Activated naive CD8-positive, alpha-beta T cell treated with anti-CD3 and anti-CD28 coated beads, Interleukin-2, amount 10 ng/mL, durations not matched to agents 7 days and 5 days (primary cell): ENCODE measurements around the gene ADTRP. TPM values are rescaled to one million over a fixed set of nuclear protein-coding genes. Genes with fewer than 3 reads are reported as not detected.

Experiments used
- ATAC-seq: fragments of 150-1000 bp; cut with Tn5 transposase; one replicate; pipeline ENCODE4 v1.10.0; 2021; ENCODE audit warnings: low read depth, moderate library complexity
- POLR2A ChIA-PET: fragments of 350-600 bp; sonication (Branson Sonifier 250); formaldehyde crosslinking; loops from one replicate; lab custom pipeline; 2021; ENCODE audit warnings: antibody characterized with exemption; lab: Charles Lee
- DNase-seq: peaks from one replicate; pipeline ENCODE4 v3.0.0; 2021
- H3K27ac Mint-ChIP-seq: one replicate; pipeline ENCODE4 v1.8.0; 2022; ENCODE audit warnings: mild to moderate bottlenecking, mixed read lengths
- H3K27me3 Mint-ChIP-seq: one replicate; pipeline ENCODE4 v1.8.0; 2022; ENCODE audit warnings: mild to moderate bottlenecking, moderate library complexity, mixed read lengths
- H3K36me3 Mint-ChIP-seq: one replicate; pipeline ENCODE4 v1.8.0; 2021; ENCODE audit warnings: mild to moderate bottlenecking, mixed read lengths
- H3K4me1 Mint-ChIP-seq: one replicate; pipeline ENCODE4 v1.8.0; 2021; ENCODE audit warnings: mixed read lengths
- H3K4me3 Mint-ChIP-seq: one replicate; pipeline ENCODE4 v1.8.0; 2022; ENCODE audit warnings: mild to moderate bottlenecking, moderate library complexity, mixed read lengths
- H3K9me3 Mint-ChIP-seq: one replicate; pipeline ENCODE4 v1.8.0; 2021; ENCODE audit warnings: mixed read lengths
- total RNA-seq, 2 experiments: library from RNA; stranded (reverse); gene quantifications; one replicate each; pipeline ENCODE4 v1.2.3, GENCODE V29; 2021

ADTRP gene
- total RNA-seq, 2 experiments from 2014 or later: 1.9 to 2.3 TPM

- DNase-seq (no peak), ATAC-seq (no peak)
- peaks cover 4% of the 10 kb centered on the region for H3K27me3 Mint-ChIP-seq
- no peak overlapping the region for H3K27ac Mint-ChIP-seq
- H3K4me3 Mint-ChIP-seq: no peak overlapping the region
- peaks cover 7% of the 10 kb centered on the region for H3K36me3 Mint-ChIP-seq
- POLR2A ChIA-PET: no interaction called here
- peaks cover 8% of the 10 kb centered on the region for H3K9me3 Mint-ChIP-seq
- H3K4me1 Mint-ChIP-seq: no peaks in the 10 kb centered on the region
These were observed 16.8 kb upstream of the ADTRP start for GRCh38 chr6:11795403-11795802.

- peaks cover 7% of the 10 kb centered on the region for H3K36me3 Mint-ChIP-seq
- no peaks in the 10 kb centered on the region for H3K4me1 Mint-ChIP-seq
- peaks cover 8% of the 10 kb centered on the region for H3K9me3 Mint-ChIP-seq
- H3K4me3 Mint-ChIP-seq: no peak overlapping the region
- ATAC-seq: no peak
- H3K27me3 Mint-ChIP-seq: peaks cover 1% of the 10 kb centered on the region
- DNase-seq: no peak
- H3K27ac Mint-ChIP-seq: no peak overlapping the region
- POLR2A ChIA-PET: no interaction called here
These were observed 14.7 kb upstream of the ADTRP start for GRCh38 chr6:11793277-11793676.

GRCh38 chr6:11791354-11792107 lies 12.9 kb upstream of the ADTRP start:
- H3K4me3 Mint-ChIP-seq: no peak overlapping the region
- no peaks in the 10 kb centered on the region for H3K4me1 Mint-ChIP-seq
- ATAC-seq (no peak), DNase-seq (no peak)
- no peak overlapping the region for H3K27ac Mint-ChIP-seq
- H3K9me3 Mint-ChIP-seq: peaks cover 8% of the 10 kb centered on the region
- H3K27me3 Mint-ChIP-seq: no peaks in the 10 kb centered on the region
- peaks cover 7% of the 10 kb centered on the region for H3K36me3 Mint-ChIP-seq
- POLR2A ChIA-PET: no interaction called here

DNA sequence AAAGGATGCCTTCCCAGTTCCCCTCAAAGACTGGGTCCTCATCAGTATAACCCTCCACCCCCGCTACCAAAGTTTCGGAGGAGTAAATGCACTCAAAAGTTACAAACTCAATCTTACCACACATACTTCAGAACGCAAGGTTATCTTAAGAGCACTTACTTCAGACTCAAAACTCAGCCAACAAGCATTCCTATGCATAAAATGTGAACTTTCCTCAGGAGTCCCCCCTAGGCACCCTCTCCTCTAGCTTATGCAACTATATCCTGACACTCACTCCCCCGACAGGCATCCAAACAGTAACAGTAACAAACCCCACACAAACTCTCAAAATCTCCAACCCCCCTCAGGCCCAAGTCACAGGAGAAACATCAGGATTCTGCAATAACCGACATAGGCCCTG lies 11.1 kb upstream of the ADTRP start:
- Mint-ChIP-seq H3K9me3 (peaks cover 8% of the 10 kb centered on the region), H3K4me3 (no peak overlapping the region), H3K27me3 (no peaks in the 10 kb centered on the region), H3K4me1 (no peaks in the 10 kb centered on the region), H3K27ac (no peak overlapping the region), H3K36me3 (peaks cover 6% of the 10 kb centered on the region)
- DNase-seq (no peak), ATAC-seq (no peak)
- POLR2A ChIA-PET: no interaction called here

- H3K36me3 Mint-ChIP-seq: peaks cover 7% of the 10 kb centered on the region
- no peaks in the 10 kb centered on the region for H3K4me1 Mint-ChIP-seq
- no peak for DNase-seq
- H3K9me3 Mint-ChIP-seq: peaks cover 7% of the 10 kb centered on the region
- no peak overlapping the region for H3K4me3 Mint-ChIP-seq
- ATAC-seq: no peak
- no peak overlapping the region for H3K27ac Mint-ChIP-seq
- POLR2A ChIA-PET: no interaction called here
- no peaks in the 10 kb centered on the region for H3K27me3 Mint-ChIP-seq
These were observed 9.4 kb upstream of the ADTRP start for GRCh38 chr6:11788043-11788442.

DNA sequence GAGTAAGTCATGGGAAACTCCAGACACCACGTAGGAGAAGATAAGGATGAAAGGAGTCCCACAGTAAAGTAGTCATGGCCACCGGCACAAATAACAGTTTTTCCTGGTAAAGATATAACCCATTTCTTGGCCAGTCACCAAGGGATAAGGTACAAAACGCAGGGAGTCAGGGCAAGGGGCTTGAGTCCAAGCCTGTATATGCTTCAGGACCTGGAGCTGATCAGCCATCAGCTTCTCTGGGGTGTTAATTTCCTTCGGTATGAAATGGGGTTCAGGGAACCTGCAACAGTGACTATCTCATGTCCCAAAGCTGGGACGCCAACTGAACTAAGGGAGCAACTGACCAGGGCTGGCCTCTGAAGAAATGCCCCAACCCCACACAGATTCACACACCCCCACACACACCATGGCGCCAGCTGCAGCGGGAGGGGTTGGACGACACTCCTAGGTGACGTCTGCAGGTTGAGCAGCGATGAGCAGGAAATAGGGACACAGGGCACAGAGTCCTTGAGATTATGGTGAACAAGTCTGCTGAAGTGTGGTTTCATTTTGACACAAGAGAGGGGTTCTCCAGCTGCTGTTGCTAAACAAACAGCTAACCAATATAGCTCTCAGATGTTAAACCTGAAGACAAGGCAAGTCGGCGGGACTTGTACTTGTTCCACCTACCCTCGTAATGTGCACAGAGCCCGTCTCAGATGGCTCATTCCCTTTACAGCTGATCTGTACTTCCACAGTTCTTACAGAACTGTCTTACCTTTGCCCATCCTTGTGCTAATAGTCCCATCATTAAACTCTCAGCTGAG lies 7.4 kb upstream of the ADTRP start:
- Mint-ChIP-seq H3K4me3 (no peak overlapping the region), H3K9me3 (peaks cover 4% of the 10 kb centered on the region), H3K36me3 (peaks cover 2% of the 10 kb centered on the region), H3K27ac (no peak overlapping the region), H3K4me1 (no peaks in the 10 kb centered on the region), H3K27me3 (no peaks in the 10 kb centered on the region)
- ATAC-seq (peak; percentile 50), DNase-seq (no peak)
- POLR2A ChIA-PET: interaction anchor here (0.7 kb wide), 1 partner anchor 287 kb away, joined by 5 read pairs; no protein-coding TSS in a partner anchor

- no peak overlapping the region for H3K4me3 Mint-ChIP-seq
- DNase-seq (no peak), ATAC-seq (no peak)
- H3K4me1 Mint-ChIP-seq: no peaks in the 10 kb centered on the region
- no peaks in the 10 kb centered on the region for H3K27me3 Mint-ChIP-seq
- POLR2A ChIA-PET: interaction anchor here (0.7 kb wide), 1 partner anchor 287 kb away, joined by 5 read pairs; no protein-coding TSS in a partner anchor
- H3K9me3 Mint-ChIP-seq: peaks cover 4% of the 10 kb centered on the region
- peaks cover 2% of the 10 kb centered on the region for H3K36me3 Mint-ChIP-seq
- no peak overlapping the region for H3K27ac Mint-ChIP-seq
These were observed 6.8 kb upstream of the ADTRP start for GRCh38 chr6:11785415-11785773.

DNA sequence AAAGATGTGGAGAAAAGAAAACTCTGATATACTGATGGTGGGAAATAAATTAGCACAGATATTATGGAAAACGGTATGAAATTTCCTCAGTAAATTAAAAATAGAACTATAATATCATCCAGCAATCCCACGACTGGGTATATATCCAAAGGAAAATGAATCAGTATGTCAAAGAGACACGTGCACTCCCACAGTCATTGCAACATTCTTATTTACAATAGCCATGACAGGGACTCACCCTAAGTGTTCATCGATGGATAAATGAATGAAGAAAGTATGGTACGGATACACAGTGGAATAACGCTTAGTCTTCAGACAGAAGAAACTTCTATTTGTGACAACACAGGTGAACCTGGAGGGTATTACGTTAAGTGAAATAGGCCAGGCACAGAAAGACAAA lies 5.7 kb upstream of the ADTRP start:
- H3K36me3 Mint-ChIP-seq: peaks cover 2% of the 10 kb centered on the region
- no peak overlapping the region for H3K4me3 Mint-ChIP-seq
- peaks cover 4% of the 10 kb centered on the region for H3K9me3 Mint-ChIP-seq
- no peak overlapping the region for H3K27ac Mint-ChIP-seq
- no peaks in the 10 kb centered on the region for H3K27me3 Mint-ChIP-seq
- DNase-seq (no peak), ATAC-seq (no peak)
- no peaks in the 10 kb centered on the region for H3K4me1 Mint-ChIP-seq
- POLR2A ChIA-PET: no interaction called here

GRCh38 chr6:11783524-11784064 lies 5.0 kb upstream of the ADTRP start:
- Mint-ChIP-seq H3K9me3 (peaks cover 4% of the 10 kb centered on the region), H3K27ac (no peak overlapping the region), H3K4me1 (no peaks in the 10 kb centered on the region), H3K4me3 (no peak overlapping the region), H3K36me3 (peaks cover 2% of the 10 kb centered on the region), H3K27me3 (no peaks in the 10 kb centered on the region)
- no peak for DNase-seq
- ATAC-seq: no peak
- POLR2A ChIA-PET: no interaction called here

GRCh38 chr6:11782524-11782923 lies 3.9 kb upstream of the ADTRP start:
- no peak for ATAC-seq
- Mint-ChIP-seq H3K9me3 (peaks cover 4% of the 10 kb centered on the region), H3K4me1 (no peaks in the 10 kb centered on the region)

DNA sequence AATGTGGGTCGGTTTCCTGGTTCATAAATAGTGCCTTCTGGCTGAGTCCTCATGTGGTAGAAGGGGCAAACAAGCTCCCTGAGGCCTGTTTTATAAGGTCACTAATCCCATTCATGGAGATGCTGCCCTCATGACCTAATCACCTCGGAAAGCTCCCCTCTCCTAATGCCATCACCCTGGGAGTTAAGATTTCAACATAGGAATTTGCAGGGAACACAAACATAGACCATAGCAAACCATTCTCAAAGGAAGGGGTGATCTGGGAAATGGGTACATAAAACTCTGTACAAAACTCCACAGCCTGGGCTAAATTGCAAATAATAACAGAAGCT lies 1.5 kb upstream of the ADTRP start:
- H3K27me3 Mint-ChIP-seq: no peaks in the 10 kb centered on the region
- H3K4me3 Mint-ChIP-seq: no peak overlapping the region
- ATAC-seq: no peak
- H3K4me1 Mint-ChIP-seq: no peaks in the 10 kb centered on the region
- no peak for DNase-seq
- H3K27ac Mint-ChIP-seq: no peak overlapping the region
- H3K36me3 Mint-ChIP-seq: peaks cover 2% of the 10 kb centered on the region
- peaks cover 4% of the 10 kb centered on the region for H3K9me3 Mint-ChIP-seq
- POLR2A ChIA-PET: no interaction called here

More at GRCh38 chr6:11782524-11782923, 3.9 kb upstream of the ADTRP start:
- POLR2A ChIA-PET: no interaction called here
- H3K36me3 Mint-ChIP-seq: peaks cover 2% of the 10 kb centered on the region
- H3K27ac Mint-ChIP-seq: no peak overlapping the region
- no peak overlapping the region for H3K4me3 Mint-ChIP-seq
- DNase-seq: no peak
- H3K27me3 Mint-ChIP-seq: no peaks in the 10 kb centered on the region

DNA sequence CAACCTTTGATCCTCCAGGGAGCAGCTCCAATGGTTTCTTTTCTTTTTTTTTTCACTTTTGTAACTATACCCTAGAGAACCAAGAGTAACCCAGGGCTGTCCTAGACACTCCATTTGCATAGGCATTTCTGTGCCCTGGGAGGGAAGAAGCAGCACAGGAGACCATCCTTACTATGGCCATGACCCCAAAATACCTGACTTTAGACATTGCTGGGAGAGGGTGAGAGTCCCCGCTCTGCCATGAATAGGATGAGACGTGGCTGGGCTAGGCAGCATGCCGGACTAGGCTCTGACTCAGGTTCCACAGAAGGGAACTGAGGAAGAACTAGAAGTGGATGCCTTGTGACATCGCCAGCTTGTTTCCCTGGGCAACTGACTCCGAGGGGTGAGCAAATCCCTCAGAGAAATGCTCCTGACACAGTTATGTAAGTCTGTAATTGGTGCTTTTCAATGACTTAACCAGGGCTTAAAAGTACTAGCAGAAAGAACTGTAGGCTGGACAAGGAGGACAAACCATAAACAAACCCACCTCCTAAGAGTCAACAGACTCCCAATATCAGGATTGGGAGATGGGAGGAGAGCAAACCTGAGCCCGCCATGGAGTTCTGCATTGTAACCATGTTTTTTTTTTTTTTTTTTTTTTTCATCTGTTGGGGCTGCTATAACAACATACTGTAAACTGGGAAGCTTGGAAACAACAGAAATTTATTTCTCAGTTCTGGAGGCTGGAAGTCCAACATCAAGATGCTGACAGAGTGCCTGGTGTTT lies 910 bp upstream of the ADTRP start:
- Mint-ChIP-seq H3K9me3 (peaks cover 4% of the 10 kb centered on the region), H3K27me3 (no peaks in the 10 kb centered on the region), H3K4me3 (no peak overlapping the region), H3K36me3 (peaks cover 2% of the 10 kb centered on the region), H3K4me1 (no peaks in the 10 kb centered on the region), H3K27ac (no peak overlapping the region)
- DNase-seq (no peak), ATAC-seq (no peak)
- POLR2A ChIA-PET: no interaction called here

GRCh38 chr6:11778036-11778435 lies 567 bp downstream of the ADTRP start:
- no peak overlapping the region for H3K4me3 Mint-ChIP-seq
- ATAC-seq: no peak
- no peak overlapping the region for H3K27ac Mint-ChIP-seq
- H3K36me3 Mint-ChIP-seq: no peaks in the 10 kb centered on the region
- no peak for DNase-seq
- POLR2A ChIA-PET: no interaction called here
- H3K27me3 Mint-ChIP-seq: no peaks in the 10 kb centered on the region
- peaks cover 2% of the 10 kb centered on the region for H3K9me3 Mint-ChIP-seq
- H3K4me1 Mint-ChIP-seq: no peaks in the 10 kb centered on the region
